HepG2 (cell line): ENCODE data around the gene MUL1. TPM values are rescaled to one million over a fixed set of nuclear protein-coding genes. Genes with fewer than 3 reads are reported as not detected.

Source experiments
- EHMT2 ChIP-seq: fragments of 200-600 bp; sonication (generic); IDR thresholded peaks from 2 replicates; pipeline ENCODE4 v1.7.0; 2017; ENCODE audit warnings: antibody characterized with exemption, low read depth, low read length, borderline replicate concordance
- ETS1 ChIP-seq: sonication (generic); formaldehyde crosslinking; IDR thresholded peaks from 2 replicates; pipeline ENCODE4 v1.4.0; 2020; ENCODE audit warnings: missing genetic modification reagents
- MAF1 ChIP-seq: sonication (generic); formaldehyde crosslinking; IDR thresholded peaks from 2 replicates; pipeline ENCODE4 v1.5.0; 2020; ENCODE audit warnings: missing genetic modification reagents, borderline replicate concordance
- PRDM10 ChIP-seq: sonication (generic); formaldehyde crosslinking; IDR thresholded peaks from 2 replicates; pipeline ENCODE4 v1.4.0; 2020; ENCODE audit warnings: low read depth, missing genetic modification reagents
- RBAK ChIP-seq: sonication (generic); formaldehyde crosslinking; IDR thresholded peaks from 2 replicates; pipeline ENCODE4 v1.5.1; 2020; ENCODE audit warnings: mild to moderate bottlenecking, missing genetic modification reagents
- RERE ChIP-seq: IDR thresholded peaks from 2 replicates; pipeline ENCODE4 v1.6.1; 2016; ENCODE audit warnings: low read depth, missing genetic modification reagents, missing compliant biosample characterization
- TBL1XR1 ChIP-seq: fragments of 150-350 bp; IDR thresholded peaks from 2 replicates; pipeline ENCODE4 v1.6.1; 2014; ENCODE audit warnings: borderline replicate concordance, low read length; ENCODE audit not compliant: partially characterized antibody
- ZNF589 ChIP-seq: sonication (generic); formaldehyde crosslinking; conservative IDR thresholded peaks from 2 replicates; pipeline ENCODE4 v1.8.0; 2022; ENCODE audit warnings: mild to moderate bottlenecking, moderate library complexity, missing genetic modification reagents
- ZNF891 ChIP-seq: sonication (generic); formaldehyde crosslinking; IDR thresholded peaks from 2 replicates; pipeline ENCODE4 v1.5.0; 2020; ENCODE audit warnings: mild to moderate bottlenecking, missing genetic modification reagents
- polyA plus RNA-seq, 8 experiments: library from polyadenylated mRNA; depleted of rRNA in 3 of 8; stranded (reverse) in 7 of 8; unstranded in 1 of 8; fragments of >200 nt; fragmentation: Illumina TruSeq in 4 of 8; extraction: Trizol in 4 of 8; gene quantifications; 2 replicates each; pipeline versions ENCODE4 v1.2.1 to v1.2.3, GENCODE V29; 2011 to 2016; ENCODE audit warnings: low read depth in 4 of 8, missing spikeins in 1 of 8, mixed read lengths in 1 of 8; ENCODE audit not compliant: insufficient read depth in 1 of 8
- total RNA-seq, 5 experiments: library from RNA; depleted of rRNA; stranded (reverse); fragments of >200 nt; fragmentation: Illumina TruSeq; extraction: Trizol; gene quantifications; 2 replicates each; pipeline ENCODE4 v1.2.3, GENCODE V29; 2016; ENCODE audit warnings: low read depth in 1 of 5
- TF ChIP-seq, protein P1 (sequence below): sonication (generic); formaldehyde crosslinking; IDR thresholded peaks from 2 replicates; pipeline ENCODE4 v1.4.0; 2020; ENCODE audit warnings: missing genetic modification reagents, borderline replicate concordance

MUL1 gene
- total and polyA plus RNA-seq, 2 of the 13 experiments (the other 11 are each of a cell fraction or from before 2014, with no cell fraction given), result 21.5 to 26.5 TPM

DNA sequence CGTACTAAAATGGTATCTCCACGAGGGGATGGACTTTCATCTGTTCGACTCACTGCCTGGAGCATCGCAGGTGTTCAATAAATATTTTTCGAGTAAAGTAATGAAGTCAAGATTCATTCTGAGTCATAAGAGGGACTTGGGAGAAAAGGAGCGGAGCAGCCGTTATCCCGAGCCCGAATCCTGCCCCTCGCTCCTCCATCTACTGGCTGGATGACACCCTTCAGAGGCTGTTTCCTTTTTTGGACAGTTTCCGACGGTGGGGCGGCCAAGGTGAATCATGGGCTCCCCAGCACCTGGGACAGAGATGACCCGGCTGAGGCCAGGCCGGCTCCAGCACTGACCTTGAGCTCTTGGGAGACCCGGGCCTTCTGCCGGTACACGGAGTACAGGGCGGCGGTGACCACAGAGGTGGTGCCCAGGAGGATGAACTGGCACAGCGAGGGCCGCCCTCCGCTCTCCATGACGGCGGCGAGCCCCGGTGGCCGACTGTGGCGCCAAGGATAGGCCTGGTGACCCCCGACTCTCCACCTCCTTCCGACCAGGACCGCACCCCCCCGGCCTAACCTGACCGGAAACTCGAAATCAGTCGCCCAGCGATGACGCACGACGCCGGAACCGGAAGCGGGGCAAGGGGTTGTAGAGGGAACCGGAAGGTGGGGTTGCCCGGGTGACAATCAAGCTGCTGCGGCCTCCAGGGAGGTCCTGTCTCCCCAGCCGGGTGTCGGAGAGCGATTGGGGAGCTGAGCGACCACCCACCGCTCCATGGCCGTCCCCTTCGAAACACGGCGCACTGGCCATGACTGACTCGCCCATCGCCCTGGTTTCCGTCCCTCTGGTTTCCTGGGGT is at the start of gene MUL1 (continued):
- TF ChIP-seq RERE (no peak), ZNF589 (CRISPR knock-in tag) (no peak), EHMT2 (peak; percentile 72; the same call in 1 of the 2 replicates), RBAK (CRISPR knock-in tag) (no peak), MAF1 (CRISPR knock-in tag) (peak; percentile 68; the same call in 1 of the 2 replicates), TBL1XR1 (peak; percentile 52), PRDM10 (0 out of 2 replicates have a peak, but pooled peaks have one; percentile 44), ZNF891 (CRISPR knock-in tag) (peak; percentile 91), ETS1 (CRISPR knock-in tag) (no peak)
- TF ChIP-seq, protein P1, sequence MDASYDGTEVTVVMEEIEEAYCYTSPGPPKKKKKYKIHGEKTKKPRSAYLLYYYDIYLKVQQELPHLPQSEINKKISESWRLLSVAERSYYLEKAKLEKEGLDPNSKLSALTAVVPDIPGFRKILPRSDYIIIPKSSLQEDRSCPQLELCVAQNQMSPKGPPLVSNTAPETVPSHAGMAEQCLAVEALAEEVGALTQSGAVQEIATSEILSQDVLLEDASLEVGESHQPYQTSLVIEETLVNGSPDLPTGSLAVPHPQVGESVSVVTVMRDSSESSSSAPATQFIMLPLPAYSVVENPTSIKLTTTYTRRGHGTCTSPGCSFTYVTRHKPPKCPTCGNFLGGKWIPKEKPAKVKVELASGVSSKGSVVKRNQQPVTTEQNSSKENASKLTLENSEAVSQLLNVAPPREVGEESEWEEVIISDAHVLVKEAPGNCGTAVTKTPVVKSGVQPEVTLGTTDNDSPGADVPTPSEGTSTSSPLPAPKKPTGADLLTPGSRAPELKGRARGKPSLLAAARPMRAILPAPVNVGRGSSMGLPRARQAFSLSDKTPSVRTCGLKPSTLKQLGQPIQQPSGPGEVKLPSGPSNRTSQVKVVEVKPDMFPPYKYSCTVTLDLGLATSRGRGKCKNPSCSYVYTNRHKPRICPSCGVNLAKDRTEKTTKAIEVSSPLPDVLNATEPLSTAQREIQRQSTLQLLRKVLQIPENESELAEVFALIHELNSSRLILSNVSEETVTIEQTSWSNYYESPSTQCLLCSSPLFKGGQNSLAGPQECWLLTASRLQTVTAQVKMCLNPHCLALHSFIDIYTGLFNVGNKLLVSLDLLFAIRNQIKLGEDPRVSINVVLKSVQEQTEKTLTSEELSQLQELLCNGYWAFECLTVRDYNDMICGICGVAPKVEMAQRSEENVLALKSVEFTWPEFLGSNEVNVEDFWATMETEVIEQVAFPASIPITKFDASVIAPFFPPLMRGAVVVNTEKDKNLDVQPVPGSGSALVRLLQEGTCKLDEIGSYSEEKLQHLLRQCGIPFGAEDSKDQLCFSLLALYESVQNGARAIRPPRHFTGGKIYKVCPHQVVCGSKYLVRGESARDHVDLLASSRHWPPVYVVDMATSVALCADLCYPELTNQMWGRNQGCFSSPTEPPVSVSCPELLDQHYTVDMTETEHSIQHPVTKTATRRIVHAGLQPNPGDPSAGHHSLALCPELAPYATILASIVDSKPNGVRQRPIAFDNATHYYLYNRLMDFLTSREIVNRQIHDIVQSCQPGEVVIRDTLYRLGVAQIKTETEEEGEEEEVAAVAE (CRISPR knock-in tag), result no peak; the same call in 1 of the 2 replicates
